Trophoblast cell (in vitro differentiated cells and primary cell): ENCODE measurements around the gene SLC6A8.
A peak's percentile ranks its signal among the peaks of the same experiment; 100 is the strongest.

ENCODE experiments used
- DNase-seq, 2 donors: peaks; one replicate each; pipeline ENCODE4 v3.0.0-alpha.2; 2016
- H2AFZ ChIP-seq: 2 replicates; pipeline ENCODE4 v1.6.1; 2013; ENCODE audit warnings: low read length, moderate library complexity, mild to moderate bottlenecking; ENCODE audit not compliant: insufficient read depth, poor library complexity
- H2AK5ac ChIP-seq: 2 replicates; pipeline ENCODE4 v1.6.1; 2013; ENCODE audit warnings: mild to moderate bottlenecking, low read length
- H2BK120ac ChIP-seq: 2 replicates; pipeline ENCODE4 v1.6.1; 2013; ENCODE audit warnings: low read length, mild to moderate bottlenecking, moderate library complexity; ENCODE audit not compliant: insufficient read depth, poor library complexity
- H2BK12ac ChIP-seq: 2 replicates; pipeline ENCODE4 v1.6.1; 2013; ENCODE audit warnings: mild to moderate bottlenecking, low read length, moderate library complexity
- H2BK5ac ChIP-seq: 2 replicates; pipeline ENCODE4 v1.6.1; 2013; ENCODE audit warnings: low read length, low read depth, moderate library complexity, mild to moderate bottlenecking; ENCODE audit not compliant: poor library complexity
- H3K14ac ChIP-seq: 2 replicates; pipeline ENCODE4 v1.6.1; 2013; ENCODE audit warnings: mild to moderate bottlenecking, low read length
- H3K18ac ChIP-seq: 2 replicates; pipeline ENCODE4 v1.6.1; 2013; ENCODE audit warnings: mild to moderate bottlenecking, low read length
- H3K23ac ChIP-seq: 2 replicates; pipeline ENCODE4 v1.6.1; 2013; ENCODE audit warnings: low read length
- H3K27ac ChIP-seq: 2 replicates; pipeline ENCODE4 v1.5.1; 2013; ENCODE audit warnings: low read depth, mild to moderate bottlenecking, inconsistent platforms, low read length, moderate library complexity
- H3K27me3 ChIP-seq: 2 replicates; pipeline ENCODE4 v1.6.1; 2013; ENCODE audit warnings: inconsistent platforms, mild to moderate bottlenecking, low read length, moderate library complexity; ENCODE audit not compliant: insufficient read depth
- H3K36me3 ChIP-seq, 2 experiments: 1 replicate in 1 of 2; 2 replicates in 1 of 2; pipeline ENCODE4 v1.6.1; 2013; ENCODE audit warnings: low read length in 2 of 2, mild to moderate bottlenecking in 2 of 2, moderate library complexity in 1 of 2; ENCODE audit not compliant: insufficient read depth in 2 of 2, control insufficient read depth in 1 of 2
- H3K4ac ChIP-seq: 2 replicates; pipeline ENCODE4 v1.6.1; 2013; ENCODE audit warnings: low read depth, mild to moderate bottlenecking, low read length, moderate library complexity
- H3K4me1 ChIP-seq, 2 experiments: 1 replicate in 1 of 2; 2 replicates in 1 of 2; pipeline ENCODE4 v1.6.1; 2013; ENCODE audit warnings: low read length in 2 of 2, mild to moderate bottlenecking in 2 of 2, moderate library complexity in 1 of 2; ENCODE audit not compliant: insufficient read depth in 2 of 2, control insufficient read depth in 1 of 2
- H3K4me2 ChIP-seq: 2 replicates; pipeline ENCODE4 v1.6.1; 2013; ENCODE audit warnings: inconsistent platforms, mild to moderate bottlenecking, low read length, moderate library complexity
- H3K4me3 ChIP-seq: 2 replicates; pipeline ENCODE4 v1.5.1; 2013; ENCODE audit warnings: mild to moderate bottlenecking, low read depth, low read length, inconsistent platforms
- H3K79me1 ChIP-seq: one replicate; pipeline ENCODE4 v1.6.1; 2013; ENCODE audit warnings: low read length
- H3K79me2 ChIP-seq: 2 replicates; pipeline ENCODE4 v1.6.1; 2013; ENCODE audit warnings: low read length, mild to moderate bottlenecking; ENCODE audit not compliant: control insufficient read depth, insufficient read depth, poor library complexity
- H3K9ac ChIP-seq: 2 replicates; pipeline ENCODE4 v1.6.1; 2013; ENCODE audit warnings: mild to moderate bottlenecking, low read length
- H3K9me3 ChIP-seq: 2 replicates; pipeline ENCODE4 v1.6.1; 2013; ENCODE audit warnings: low read depth, mild to moderate bottlenecking, control low read depth, inconsistent platforms, low read length; ENCODE audit not compliant: insufficient read depth
- H4K12ac ChIP-seq: 2 replicates; pipeline ENCODE4 v1.6.1; 2013; ENCODE audit warnings: low read depth, mild to moderate bottlenecking, low read length, moderate library complexity
- H4K8ac ChIP-seq: 2 replicates; pipeline ENCODE4 v1.6.1; 2013; ENCODE audit warnings: low read depth, mild to moderate bottlenecking, low read length, moderate library complexity
- H4K91ac ChIP-seq: one replicate; pipeline ENCODE4 v1.6.1; 2013; ENCODE audit warnings: low read depth, mild to moderate bottlenecking, low read length, moderate library complexity
- WGBS: extraction: QIAGEN DNeasy Blood & Tissue Kit; methylation state at CpG from one replicate; pipeline ENCODE4 v1.1.7; 2013; ENCODE audit warnings: missing lambda C conversion rate; ENCODE audit not compliant: insufficient read length, insufficient coverage; ENCODE audit errors: extremely low coverage; 5-methylcytosine and 5-hydroxymethylcytosine counted together

The SLC6A8 gene

GRCh38 chrX:153688506-153688905 lies 780 bp downstream of the SLC6A8 start:
- H3K27ac ChIP-seq: no peak overlapping the region
- no peak overlapping the region for H4K8ac ChIP-seq
- H3K4me3 ChIP-seq: peak overlapping the region; percentile 68
- H2BK5ac ChIP-seq: no peak overlapping the region
- H3K79me2 ChIP-seq: no peaks in the 10 kb centered on the region
- H2AFZ ChIP-seq: no peak overlapping the region
- H4K12ac ChIP-seq: no peak overlapping the region
- no peak overlapping the region for H3K14ac ChIP-seq
- H2AK5ac ChIP-seq: no peak overlapping the region
- H3K27me3 ChIP-seq: no peaks in the 10 kb centered on the region
- H3K18ac ChIP-seq: no peak overlapping the region
- H3K79me1 ChIP-seq: peaks cover 3% of the 10 kb centered on the region
- no peak overlapping the region for H3K23ac ChIP-seq
- H3K9me3 ChIP-seq: peaks cover 2% of the 10 kb centered on the region
- H4K91ac ChIP-seq: peak overlapping the region; percentile 32
- H3K36me3 ChIP-seq: peaks cover 0 to 6% of the 10 kb centered on the region in 2 experiments
- no peak for DNase-seq
- WGBS: no CpG with 5 or more reads among the region's 57 CpGs
- H3K4me1 ChIP-seq: peaks cover 12 to 17% of the 10 kb centered on the region in 2 experiments
- H2BK120ac ChIP-seq: no peak overlapping the region
- H3K9ac ChIP-seq: no peak overlapping the region
- H2BK12ac ChIP-seq: no peak overlapping the region
- no peak overlapping the region for H3K4ac ChIP-seq
- H3K4me2 ChIP-seq: peak overlapping the region; percentile 67

DNA sequence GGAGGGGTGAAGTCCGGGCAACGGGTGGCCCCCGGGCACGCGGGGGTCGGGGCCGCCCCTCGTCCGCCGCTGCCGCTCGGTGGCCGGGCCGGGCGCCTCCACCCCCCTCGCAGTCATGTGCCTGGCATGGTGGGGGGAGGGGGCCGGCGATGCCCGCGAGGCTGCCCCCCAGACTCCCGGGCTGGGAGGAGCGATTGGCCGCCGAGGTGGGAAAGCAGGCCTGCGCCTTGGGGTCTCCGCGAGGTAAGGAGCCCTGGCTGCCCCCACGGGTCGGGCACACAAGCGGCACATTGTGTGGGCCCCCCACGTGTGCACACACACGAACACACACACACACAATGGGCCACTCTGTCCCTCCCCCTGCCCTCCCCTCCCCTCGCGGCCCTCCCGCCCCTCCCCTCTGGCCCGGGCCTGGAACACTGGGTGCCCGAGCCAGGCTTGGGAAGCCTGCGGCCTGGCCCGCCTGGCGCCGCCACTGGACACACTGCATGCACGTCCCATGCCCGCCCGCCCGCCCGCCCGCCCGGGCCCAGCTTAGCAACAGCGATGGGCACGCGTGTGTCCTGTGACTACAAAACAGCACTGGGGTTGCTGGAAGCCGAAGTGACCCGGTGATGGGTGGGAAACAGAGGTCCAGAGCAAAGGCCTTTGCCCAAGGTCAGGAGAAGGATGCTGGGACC lies 1.3 kb downstream of the SLC6A8 start:
- H3K9me3 ChIP-seq: peaks cover 2% of the 10 kb centered on the region
- no peak overlapping the region for H4K91ac ChIP-seq
- peaks cover 0 to 8% of the 10 kb centered on the region in 2 experiments for H3K36me3 ChIP-seq
- H3K9ac ChIP-seq: no peak overlapping the region
- no peaks in the 10 kb centered on the region for H3K79me2 ChIP-seq
- H3K4ac ChIP-seq: no peak overlapping the region
- peaks cover 12 to 17% of the 10 kb centered on the region in 2 experiments for H3K4me1 ChIP-seq
- H4K12ac ChIP-seq: no peak overlapping the region
- no peak for DNase-seq
- no peak overlapping the region for H3K27ac ChIP-seq
- no peak overlapping the region for H2BK12ac ChIP-seq
- H3K79me1 ChIP-seq: peaks cover 3% of the 10 kb centered on the region
- H2BK120ac ChIP-seq: no peak overlapping the region
- H2AK5ac ChIP-seq: no peak overlapping the region
- WGBS: no CpG with 5 or more reads among the region's 53 CpGs
- H4K8ac ChIP-seq: no peak overlapping the region
- peak overlapping the region; percentile 61 for H3K4me2 ChIP-seq
- no peak overlapping the region for H3K23ac ChIP-seq
- peak overlapping the region; percentile 37 for H3K14ac ChIP-seq
- H3K4me3 ChIP-seq: peak overlapping the region; percentile 59
- no peak overlapping the region for H2BK5ac ChIP-seq
- no peaks in the 10 kb centered on the region for H3K27me3 ChIP-seq
- no peak overlapping the region for H2AFZ ChIP-seq
- no peak overlapping the region for H3K18ac ChIP-seq

DNA sequence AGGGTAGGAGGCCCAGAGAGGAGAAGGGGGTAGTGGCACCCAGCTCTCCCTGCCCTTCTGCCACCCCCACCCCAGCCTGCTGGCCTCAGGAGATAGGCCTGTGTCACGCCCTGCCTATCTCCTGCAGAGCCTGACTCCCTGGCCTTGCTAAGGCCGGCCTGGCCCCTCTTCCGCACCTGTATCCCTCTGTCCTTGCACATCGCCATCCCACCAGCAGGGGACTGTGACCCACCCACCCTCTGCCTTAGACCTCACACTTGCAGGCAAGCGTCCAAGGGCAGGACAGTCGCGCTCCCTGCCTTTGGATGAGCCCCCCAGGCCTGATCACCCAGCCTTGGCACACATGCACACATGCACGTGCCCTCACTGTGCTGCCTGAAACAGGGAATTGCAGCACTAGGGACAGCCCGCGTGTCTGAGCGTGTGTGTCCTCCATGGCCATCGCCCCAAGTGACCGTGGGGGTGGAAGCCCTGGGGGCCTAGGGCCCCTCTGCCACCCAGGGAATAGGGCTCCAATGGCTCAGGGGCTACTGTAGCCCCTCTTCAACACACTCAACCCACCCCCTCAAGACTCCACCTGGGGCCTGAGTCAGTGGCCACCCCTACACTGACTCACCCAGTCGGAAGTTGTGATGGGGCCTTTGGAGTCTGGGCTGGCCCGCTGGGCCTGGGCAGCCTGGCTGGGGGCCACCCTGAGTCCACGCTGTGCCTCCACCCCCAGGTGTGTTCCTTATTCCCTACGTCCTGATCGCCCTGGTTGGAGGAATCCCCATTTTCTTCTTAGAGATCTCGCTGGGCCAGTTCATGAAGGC lies 2.1 kb downstream of the SLC6A8 start:
- peaks cover 2% of the 10 kb centered on the region for H3K9me3 ChIP-seq
- H3K4me1 ChIP-seq: peaks cover 12 to 17% of the 10 kb centered on the region in 2 experiments
- no peak overlapping the region for H2BK120ac ChIP-seq
- no peak overlapping the region for H2AFZ ChIP-seq
- no peak overlapping the region for H3K14ac ChIP-seq
- no peak overlapping the region for H4K91ac ChIP-seq
- H2AK5ac ChIP-seq: no peak overlapping the region
- no peak overlapping the region for H2BK12ac ChIP-seq
- H3K79me2 ChIP-seq: no peaks in the 10 kb centered on the region
- no peak overlapping the region for H3K4me2 ChIP-seq
- H4K8ac ChIP-seq: no peak overlapping the region
- WGBS: no CpG with 5 or more reads among the region's 19 CpGs
- H3K27me3 ChIP-seq: no peaks in the 10 kb centered on the region
- H3K9ac ChIP-seq: no peak overlapping the region
- no peak overlapping the region for H4K12ac ChIP-seq
- H3K23ac ChIP-seq: no peak overlapping the region
- H3K18ac ChIP-seq: no peak overlapping the region
- H3K27ac ChIP-seq: no peak overlapping the region
- peaks cover under 1 to 11% of the 10 kb centered on the region in 2 experiments for H3K36me3 ChIP-seq
- DNase-seq: peak in 1 of 2 donors; percentile 31
- H3K4ac ChIP-seq: no peak overlapping the region
- H2BK5ac ChIP-seq: no peak overlapping the region
- H3K4me3 ChIP-seq: no peak overlapping the region
- peaks cover 3% of the 10 kb centered on the region for H3K79me1 ChIP-seq

GRCh38 chrX:153690466-153690865 lies 2.7 kb downstream of the SLC6A8 start:
- Histone ChIP-seq H3K9me3 (peaks cover 2% of the 10 kb centered on the region), H2AK5ac (no peak overlapping the region), H3K79me1 (peaks cover 3% of the 10 kb centered on the region), H4K12ac (no peak overlapping the region), H2BK5ac (no peak overlapping the region), H3K36me3 (peaks cover 5 to 14% of the 10 kb centered on the region in 2 experiments), H3K4ac (no peak overlapping the region), H3K79me2 (no peaks in the 10 kb centered on the region), H3K14ac (no peak overlapping the region), H4K91ac (no peak overlapping the region), H3K4me2 (no peak overlapping the region), H3K4me3 (no peak overlapping the region), H3K23ac (no peak overlapping the region), H2AFZ (no peak overlapping the region), H3K18ac (no peak overlapping the region), H3K4me1 (peaks cover 11 to 17% of the 10 kb centered on the region in 2 experiments), H3K9ac (no peak overlapping the region), H2BK12ac (no peak overlapping the region), H4K8ac (no peak overlapping the region), H3K27me3 (no peaks in the 10 kb centered on the region), H2BK120ac (no peak overlapping the region), H3K27ac (no peak overlapping the region)
- DNase-seq: no peak
- no CpG with 5 or more reads among the region's 14 CpGs for WGBS
